ENCODE results near the gene AKT3.

GRCh38 chr1:243447347-243447746 is 402.7 kb downstream of the AKT3 start:
- no peak for TF ChIP-seq CTCF (IDR thresholded peaks at IDR 0.05; ENCODE audit: low read depth, low read length, poor library complexity, severe bottlenecking)
- no peak for TF ChIP-seq EZH2phosphoT487 (IDR thresholded peaks at IDR 0.05; ENCODE audit: borderline replicate concordance, low read length)
